Umbilical cord (tissue), 2 donors: ENCODE results near the gene CDH4. TPM values are rescaled to one million over a fixed set of nuclear protein-coding genes. Genes with fewer than 3 reads are reported as not detected.

ENCODE experiments used
- DNase-seq: peaks from one replicate; pipeline ENCODE4 v3.0.0-alpha.2; 2015; ENCODE audit warnings: low spot score
- total RNA-seq: library from RNA; depleted of rRNA; stranded (reverse); fragments of >200 nt; gene quantifications from one replicate; pipeline ENCODE4 v1.2.3, GENCODE V29; 2014; ENCODE audit warnings: low replicate concordance; ENCODE audit not compliant: insufficient read depth

The CDH4 gene
- total RNA-seq, 1 donor from 2014 or later = 0.48 TPM

- DNase-seq = no peak
These were observed 524.5 kb downstream of the CDH4 start for GRCh38 chr20:61776491-61777075.

- no peak for DNase-seq
These were observed 525.9 kb downstream of the CDH4 start for GRCh38 chr20:61777773-61778494.

- no peak for DNase-seq
These were observed 526.4 kb downstream of the CDH4 start for GRCh38 chr20:61778495-61778863.

- no peak for DNase-seq
These were observed 527.3 kb downstream of the CDH4 start for GRCh38 chr20:61779176-61779965.

- no peak for DNase-seq
These were observed 528.0 kb downstream of the CDH4 start for GRCh38 chr20:61780066-61780465.

GRCh38 chr20:61784801-61785566 is 532.9 kb downstream of the CDH4 start:
- DNase-seq = no peak

GRCh38 chr20:61785567-61785816 is 533.4 kb downstream of the CDH4 start:
- DNase-seq = no peak

GRCh38 chr20:61786230-61786629 is 534.2 kb downstream of the CDH4 start:
- no peak for DNase-seq

- no peak for DNase-seq
These were observed 536.3 kb downstream of the CDH4 start for GRCh38 chr20:61788343-61788742.

GRCh38 chr20:61789329-61789728 is 537.3 kb downstream of the CDH4 start:
- peak; percentile 68 for DNase-seq

GRCh38 chr20:61790116-61790827 is 538.2 kb downstream of the CDH4 start:
- DNase-seq = no peak

GRCh38 chr20:61791995-61792394 is 539.9 kb downstream of the CDH4 start:
- no peak for DNase-seq

GRCh38 chr20:61795669-61796630 is 543.9 kb downstream of the CDH4 start:
- no peak for DNase-seq

- no peak for DNase-seq
These were observed 544.7 kb downstream of the CDH4 start for GRCh38 chr20:61796738-61797137.

GRCh38 chr20:61797200-61797599 is 545.1 kb downstream of the CDH4 start:
- DNase-seq = no peak

- no peak for DNase-seq
These were observed 545.9 kb downstream of the CDH4 start for GRCh38 chr20:61797971-61798411.

GRCh38 chr20:61798632-61799031 is 546.6 kb downstream of the CDH4 start:
- DNase-seq = no peak

- DNase-seq = no peak
These were observed 547.4 kb downstream of the CDH4 start for GRCh38 chr20:61799394-61799923.

- DNase-seq = no peak
These were observed 547.9 kb downstream of the CDH4 start for GRCh38 chr20:61799928-61800327.
